Tibial nerve (tissue), 3 donors: ENCODE measurements around the gene NOVA2.

ENCODE experiments used
- POLR2A ChIP-seq, 2 donors: fragments of 450-650 bp; IDR thresholded peaks; one replicate each; pipeline ENCODE4 v1.6.1; 2017; ENCODE audit warnings: antibody characterized with exemption in 2 of 2, mild to moderate bottlenecking in 2 of 2, moderate library complexity in 2 of 2
- TF ChIP-seq, protein P1 (sequence below), 5 experiments: fragments of 200-600 bp in 3 of 5; fragments of 450-650 bp in 2 of 5; sonication (generic) in 3 of 5; IDR thresholded peaks; one replicate each; pipeline ENCODE4 v1.5.1; 2016 to 2019; ENCODE audit warnings: antibody characterized with exemption in 5 of 5, mild to moderate bottlenecking in 3 of 5, moderate library complexity in 2 of 5

DNA sequence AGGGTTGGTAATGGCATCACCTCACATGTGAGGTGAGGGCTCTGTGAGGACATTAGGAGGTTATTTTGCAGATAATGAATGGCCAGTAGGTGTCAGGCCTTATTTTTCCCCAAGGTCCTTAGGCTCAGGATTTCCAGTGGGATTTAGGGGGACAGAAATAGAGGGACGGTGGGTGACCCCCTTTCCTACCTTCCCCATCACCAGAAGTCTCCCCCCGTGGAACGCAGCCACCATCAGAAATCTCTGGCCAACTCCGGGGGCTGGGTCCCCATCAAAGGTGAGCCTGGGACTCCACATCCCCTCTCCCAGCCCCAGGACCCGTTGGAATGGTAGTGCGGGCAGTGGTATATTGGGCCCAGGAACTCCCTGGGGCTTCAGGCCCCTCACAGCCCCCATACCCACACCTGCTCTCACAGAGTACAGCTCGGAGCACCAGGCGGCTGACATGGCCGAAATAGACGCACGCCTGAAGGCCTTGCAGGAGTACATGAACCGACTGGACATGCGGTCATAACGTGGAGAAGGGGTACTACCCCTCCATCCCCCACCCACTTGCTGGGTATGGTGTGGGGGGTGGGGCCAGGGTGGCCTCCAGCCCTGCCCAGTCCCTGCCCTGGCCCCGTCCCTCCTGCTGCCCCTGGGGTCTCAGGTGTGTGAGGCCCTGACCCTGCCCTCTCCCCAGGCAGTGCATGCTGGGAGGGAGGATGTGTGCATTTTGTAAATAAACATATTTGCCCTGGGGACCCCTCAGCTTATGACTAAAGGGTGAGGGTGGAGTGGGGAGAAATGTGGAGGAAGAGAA is 44.4 kb upstream of the NOVA2 start:
- TF ChIP-seq, protein P1, sequence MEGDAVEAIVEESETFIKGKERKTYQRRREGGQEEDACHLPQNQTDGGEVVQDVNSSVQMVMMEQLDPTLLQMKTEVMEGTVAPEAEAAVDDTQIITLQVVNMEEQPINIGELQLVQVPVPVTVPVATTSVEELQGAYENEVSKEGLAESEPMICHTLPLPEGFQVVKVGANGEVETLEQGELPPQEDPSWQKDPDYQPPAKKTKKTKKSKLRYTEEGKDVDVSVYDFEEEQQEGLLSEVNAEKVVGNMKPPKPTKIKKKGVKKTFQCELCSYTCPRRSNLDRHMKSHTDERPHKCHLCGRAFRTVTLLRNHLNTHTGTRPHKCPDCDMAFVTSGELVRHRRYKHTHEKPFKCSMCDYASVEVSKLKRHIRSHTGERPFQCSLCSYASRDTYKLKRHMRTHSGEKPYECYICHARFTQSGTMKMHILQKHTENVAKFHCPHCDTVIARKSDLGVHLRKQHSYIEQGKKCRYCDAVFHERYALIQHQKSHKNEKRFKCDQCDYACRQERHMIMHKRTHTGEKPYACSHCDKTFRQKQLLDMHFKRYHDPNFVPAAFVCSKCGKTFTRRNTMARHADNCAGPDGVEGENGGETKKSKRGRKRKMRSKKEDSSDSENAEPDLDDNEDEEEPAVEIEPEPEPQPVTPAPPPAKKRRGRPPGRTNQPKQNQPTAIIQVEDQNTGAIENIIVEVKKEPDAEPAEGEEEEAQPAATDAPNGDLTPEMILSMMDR (IDR thresholded peaks at IDR 0.05) = no peak
- no peak for TF ChIP-seq POLR2A (IDR thresholded peaks at IDR 0.05)
